Dedifferentiated amniotic fluid mesenchymal stem cell (primary cell): ENCODE measurements around the gene PRKCQ.

Experiments
- DNase-seq: peaks from one replicate; pipeline ENCODE4 v3.0.0-alpha.2; 2016; ENCODE audit errors: extremely low spot score

PRKCQ gene

DNA sequence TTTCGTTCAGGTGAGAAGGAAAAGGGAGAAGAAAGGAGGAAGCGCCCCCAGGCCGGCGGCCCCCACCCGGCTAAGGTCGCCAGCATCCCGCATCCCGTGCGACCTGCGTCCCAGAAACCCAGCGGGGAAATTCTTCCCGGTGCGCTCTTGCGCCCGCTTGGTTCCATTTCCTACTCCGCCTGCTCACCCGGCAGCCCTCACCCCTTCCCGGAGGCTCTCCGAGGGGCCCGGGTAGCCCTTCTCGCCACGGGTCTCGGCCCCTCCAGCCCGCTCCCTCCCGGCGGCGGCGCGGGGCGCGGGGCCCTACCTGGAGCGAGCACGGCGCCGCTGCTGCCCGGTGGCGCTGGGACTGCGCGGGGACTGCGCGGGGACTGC is at the start of gene PRKCQ:
TSS of gene PRKCQ (minus strand) at position 373 of the 375 bp plus-strand sequence. CDS start 65,141 bp downstream, outside the sequence.
- no peak for DNase-seq

DNA sequence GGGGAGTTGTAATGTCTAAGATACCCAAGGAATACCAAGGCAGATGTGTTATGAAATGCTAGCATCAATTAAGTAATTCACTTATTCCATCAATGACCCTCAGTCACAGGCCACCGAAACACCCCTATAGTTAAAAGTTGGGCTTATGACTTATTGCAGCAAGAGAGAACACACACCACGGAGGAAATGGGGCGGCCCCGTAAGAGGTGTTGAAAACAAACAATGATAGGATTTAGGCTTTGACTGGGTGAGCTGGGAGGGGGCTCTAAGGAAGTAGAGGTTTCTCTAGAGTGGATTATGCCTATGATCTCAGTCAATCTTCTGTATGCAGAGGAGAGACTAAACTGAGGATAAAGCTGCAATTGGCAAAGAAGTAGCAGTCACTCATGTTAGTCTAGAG is 45.4 kb upstream of the PRKCQ start:
- no peak for DNase-seq

DNA sequence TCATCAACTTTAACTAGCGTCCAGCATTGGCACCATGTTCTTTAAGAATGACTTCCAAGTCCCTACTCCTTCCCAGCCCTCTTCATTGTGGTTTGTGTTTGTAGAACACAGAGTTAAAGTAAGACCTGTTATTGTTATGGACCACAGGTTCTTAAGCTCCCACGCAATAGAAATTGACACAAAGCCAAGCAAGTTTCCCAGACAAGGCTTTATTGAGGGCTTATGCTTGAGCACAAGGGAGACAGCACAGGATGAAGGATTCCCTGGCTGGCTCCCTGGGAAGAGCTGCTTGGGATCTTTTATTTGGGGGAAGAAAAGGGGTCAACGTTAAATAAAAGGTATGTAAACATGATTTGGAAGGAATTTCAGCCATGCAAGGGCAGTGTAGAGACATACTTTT is 44.3 kb upstream of the PRKCQ start:
- no peak for DNase-seq

DNA sequence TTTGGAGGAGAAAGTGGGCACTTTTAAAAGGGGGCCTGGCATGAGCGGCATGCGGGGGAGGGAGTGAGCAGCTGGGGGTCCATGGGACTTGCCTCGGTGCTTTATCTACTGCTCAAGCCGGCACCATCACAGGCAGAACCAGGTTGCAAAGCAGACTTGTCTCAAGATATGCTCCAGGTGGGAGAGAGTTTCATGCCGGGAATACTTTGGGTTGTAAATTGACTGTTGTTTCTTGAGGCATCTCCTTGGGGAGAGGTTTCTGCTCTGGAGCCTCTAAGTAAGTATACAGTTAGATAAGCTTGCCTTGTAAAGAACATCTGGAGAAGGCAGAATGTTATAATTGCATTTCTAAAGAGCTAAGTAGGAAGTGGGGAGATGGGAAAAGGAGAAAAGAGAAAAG is 42.8 kb upstream of the PRKCQ start:
- no peak for DNase-seq

DNA sequence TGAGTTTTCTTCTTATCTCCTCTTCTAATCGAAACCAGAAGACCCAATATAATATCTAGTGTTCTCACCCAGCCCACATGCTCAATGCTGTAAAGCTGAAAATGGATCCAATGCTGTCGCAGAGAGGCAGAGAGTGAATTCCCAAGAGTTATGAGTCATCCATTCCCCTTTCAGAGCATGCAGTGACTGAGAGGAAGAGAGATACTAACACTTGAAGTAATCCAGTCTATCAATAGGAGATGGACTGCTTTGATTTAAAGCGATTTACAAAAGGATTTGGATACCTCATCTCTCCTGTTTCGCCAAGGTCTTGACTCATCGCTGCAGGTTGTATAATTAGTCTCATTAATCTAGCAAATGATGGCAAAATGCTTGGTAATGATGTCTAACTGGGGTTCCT is 41.5 kb upstream of the PRKCQ start:
- no peak for DNase-seq

DNA sequence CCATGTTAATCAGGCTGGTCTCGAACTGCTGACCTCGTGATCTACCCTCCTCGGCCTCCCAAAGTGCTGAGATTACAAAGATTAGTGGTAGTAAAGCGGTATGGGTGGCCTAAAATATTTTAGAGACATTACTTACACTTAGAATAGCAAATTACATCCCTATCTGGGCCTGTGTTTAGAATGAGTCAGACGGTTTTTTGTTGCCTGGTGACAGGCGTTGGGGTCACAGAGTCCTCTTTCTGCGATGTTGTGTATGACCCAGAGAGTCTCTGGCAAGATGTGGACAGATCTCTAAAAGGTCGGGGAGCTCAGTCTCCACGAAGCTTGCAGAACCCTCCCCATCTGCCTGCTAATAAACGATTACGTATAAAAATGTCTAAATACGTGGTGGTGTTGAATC is 39.6 kb upstream of the PRKCQ start:
- no peak for DNase-seq

DNA sequence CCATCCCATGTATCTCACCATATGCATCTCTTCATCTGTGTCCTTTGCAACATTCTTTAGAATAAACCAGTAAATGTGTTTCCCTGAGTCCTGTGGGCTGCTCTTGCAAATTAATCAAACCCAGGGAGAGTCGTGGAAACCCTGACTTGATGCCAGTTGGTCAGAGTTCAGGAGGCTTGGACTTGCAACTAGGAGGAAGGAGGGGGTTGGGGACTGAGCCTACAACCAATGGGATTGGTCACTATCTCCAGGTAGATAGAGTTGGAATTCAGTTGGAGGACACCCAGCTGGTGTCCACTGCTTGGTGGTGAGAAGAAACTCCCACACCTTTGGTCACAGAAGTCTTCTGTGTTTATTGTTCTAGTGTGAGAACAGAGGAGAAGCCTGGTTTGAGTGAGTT is 38.3 kb upstream of the PRKCQ start:
- DNase-seq, result no peak

DNA sequence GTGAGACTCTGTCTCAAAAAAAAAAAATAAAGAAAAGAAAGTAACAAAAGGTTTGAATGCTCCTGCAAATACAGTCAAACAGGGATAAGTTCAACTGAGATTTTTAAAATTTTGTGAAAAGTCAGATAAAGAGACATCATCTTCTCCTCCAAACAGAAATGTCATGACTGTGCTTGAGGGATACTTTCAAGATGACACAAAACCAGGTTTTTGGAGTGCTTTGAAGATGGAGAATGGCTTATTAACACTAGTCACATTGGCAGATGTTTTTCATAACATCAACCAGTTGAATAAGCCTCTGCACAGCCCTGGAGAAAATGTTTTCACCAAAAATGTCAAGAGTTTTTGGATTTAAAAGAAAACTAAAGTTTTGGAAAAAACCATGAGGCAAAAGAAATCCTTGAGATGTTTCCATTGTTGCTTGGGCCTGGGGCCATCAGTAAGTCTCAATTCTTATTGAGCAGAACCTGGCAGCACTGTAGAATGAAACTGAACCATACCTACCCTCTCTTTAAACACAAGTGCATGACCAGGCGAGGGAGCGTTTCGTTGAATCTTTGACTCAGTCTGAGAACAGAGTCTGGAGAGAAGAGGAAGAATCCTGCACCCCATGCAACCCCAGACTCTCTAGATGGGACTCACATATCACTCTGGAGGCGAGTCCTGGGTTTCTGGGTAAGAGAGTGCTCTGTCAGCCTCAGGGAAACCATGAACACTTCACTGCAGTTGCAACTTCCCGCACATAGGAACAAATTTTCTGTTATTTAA is 37.4 kb upstream of the PRKCQ start:
- no peak for DNase-seq

DNA sequence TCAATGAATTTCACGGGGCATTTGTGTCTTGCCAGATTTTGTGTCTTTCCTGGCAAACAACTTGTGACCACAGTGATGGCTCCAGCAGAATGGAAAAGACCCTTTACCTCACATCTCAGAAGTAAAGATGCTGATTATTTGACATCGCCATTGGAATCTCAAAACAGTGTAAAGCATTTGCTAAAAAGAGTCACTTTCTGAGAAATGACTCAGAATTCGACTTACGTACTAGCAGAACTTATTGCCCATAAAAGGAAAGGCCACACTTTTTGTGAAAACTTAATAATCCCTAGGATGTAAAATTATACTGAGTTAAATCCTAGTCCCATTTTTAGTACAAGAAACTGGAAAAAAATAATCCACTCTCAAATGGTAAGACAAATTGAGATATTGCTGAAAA is 35.9 kb upstream of the PRKCQ start:
- no peak for DNase-seq

DNA sequence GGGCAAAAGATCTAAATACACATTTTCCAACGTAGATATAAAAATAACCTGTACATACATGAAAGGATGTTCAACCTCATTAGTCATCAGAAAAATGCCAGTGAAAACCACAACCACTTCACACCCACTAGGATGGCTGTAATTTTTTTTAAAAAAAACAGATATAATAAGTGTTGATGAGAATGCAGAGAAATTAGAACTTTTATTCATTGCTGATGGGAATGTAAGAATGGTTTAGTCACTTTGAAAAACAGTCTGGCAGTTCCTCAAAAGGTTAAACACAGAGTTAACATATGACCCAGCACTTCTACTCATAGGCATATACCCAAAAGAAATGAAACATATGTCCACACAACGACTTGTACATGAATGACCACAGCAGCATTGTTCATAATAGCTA is 32.3 kb upstream of the PRKCQ start:
- no peak for DNase-seq

DNA sequence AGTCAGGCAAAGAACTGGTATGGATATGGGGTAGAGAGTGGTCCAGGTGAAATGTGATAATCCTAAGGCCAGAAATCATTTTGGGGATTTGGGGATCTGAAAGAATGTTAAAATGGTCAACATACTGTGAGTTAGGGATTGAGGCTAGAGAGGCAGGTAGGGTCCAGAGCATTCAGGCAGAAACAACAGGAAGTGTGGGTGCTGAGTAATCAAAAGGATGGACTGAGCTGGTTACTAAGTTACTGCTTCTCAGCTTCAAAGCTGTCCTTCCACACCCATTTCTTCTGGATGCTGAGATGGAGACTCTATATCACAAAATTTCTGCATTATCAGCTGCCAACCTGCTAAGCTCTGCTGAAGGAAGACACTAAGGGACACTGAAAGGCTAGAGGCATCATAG is 30.6 kb upstream of the PRKCQ start:
- no peak for DNase-seq

DNA sequence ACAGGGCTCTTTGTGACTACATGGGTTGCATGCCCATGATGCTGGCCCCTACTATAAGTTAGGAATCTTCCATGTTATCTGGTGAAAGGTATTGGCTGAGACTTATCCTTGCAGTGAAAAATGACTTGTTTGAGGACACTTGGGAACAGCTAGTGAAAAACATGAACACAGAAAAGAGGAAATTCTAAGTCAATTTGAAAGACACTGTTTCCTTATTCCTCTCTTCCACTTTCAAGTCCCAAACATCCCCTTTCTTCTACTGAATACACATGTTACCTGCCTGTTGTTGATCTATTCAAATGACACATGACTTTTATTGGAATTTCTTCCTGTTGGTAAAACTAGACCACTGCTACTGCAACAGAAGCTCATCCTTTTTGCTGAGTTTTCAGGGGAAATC is 29.5 kb upstream of the PRKCQ start:
- no peak for DNase-seq

DNA sequence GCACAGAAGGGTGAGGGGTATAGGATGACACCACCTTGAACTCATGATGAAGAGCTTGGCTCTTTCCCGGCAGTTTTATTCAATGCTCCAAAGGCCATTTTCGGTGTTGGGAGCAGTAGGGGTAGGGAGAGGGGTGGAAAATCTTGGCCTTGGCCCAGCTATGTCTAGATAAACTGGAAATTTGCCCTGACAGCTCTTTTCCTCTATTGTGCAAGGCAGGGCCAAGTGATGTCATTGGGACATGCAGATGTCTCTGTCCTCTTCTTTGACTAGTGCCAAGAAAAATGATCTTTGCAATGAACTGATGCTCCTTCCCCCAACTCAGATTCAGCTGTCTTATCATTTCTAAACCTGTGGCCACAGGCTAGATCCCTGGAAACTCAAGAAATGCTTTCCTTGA is 27.7 kb upstream of the PRKCQ start:
- no peak for DNase-seq

DNA sequence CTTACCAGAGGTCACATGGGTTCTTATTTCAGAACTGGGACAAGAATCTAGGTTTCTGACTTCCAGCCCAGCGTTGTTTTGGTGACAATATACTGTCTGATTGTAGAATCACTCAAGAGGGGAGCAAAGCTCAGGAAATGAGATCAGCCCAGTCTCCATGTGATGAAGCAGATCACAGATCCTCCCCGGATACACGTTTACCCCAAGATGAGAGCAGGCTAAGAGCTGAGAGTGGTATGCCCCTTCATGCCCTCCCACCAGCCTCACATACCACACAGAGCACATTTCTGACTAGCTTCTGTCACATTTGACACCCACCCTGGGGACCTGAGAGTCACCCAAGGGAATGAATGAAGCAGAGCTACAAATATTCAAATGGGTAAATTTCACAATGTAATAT is 27.1 kb upstream of the PRKCQ start:
- DNase-seq, result no peak

DNA sequence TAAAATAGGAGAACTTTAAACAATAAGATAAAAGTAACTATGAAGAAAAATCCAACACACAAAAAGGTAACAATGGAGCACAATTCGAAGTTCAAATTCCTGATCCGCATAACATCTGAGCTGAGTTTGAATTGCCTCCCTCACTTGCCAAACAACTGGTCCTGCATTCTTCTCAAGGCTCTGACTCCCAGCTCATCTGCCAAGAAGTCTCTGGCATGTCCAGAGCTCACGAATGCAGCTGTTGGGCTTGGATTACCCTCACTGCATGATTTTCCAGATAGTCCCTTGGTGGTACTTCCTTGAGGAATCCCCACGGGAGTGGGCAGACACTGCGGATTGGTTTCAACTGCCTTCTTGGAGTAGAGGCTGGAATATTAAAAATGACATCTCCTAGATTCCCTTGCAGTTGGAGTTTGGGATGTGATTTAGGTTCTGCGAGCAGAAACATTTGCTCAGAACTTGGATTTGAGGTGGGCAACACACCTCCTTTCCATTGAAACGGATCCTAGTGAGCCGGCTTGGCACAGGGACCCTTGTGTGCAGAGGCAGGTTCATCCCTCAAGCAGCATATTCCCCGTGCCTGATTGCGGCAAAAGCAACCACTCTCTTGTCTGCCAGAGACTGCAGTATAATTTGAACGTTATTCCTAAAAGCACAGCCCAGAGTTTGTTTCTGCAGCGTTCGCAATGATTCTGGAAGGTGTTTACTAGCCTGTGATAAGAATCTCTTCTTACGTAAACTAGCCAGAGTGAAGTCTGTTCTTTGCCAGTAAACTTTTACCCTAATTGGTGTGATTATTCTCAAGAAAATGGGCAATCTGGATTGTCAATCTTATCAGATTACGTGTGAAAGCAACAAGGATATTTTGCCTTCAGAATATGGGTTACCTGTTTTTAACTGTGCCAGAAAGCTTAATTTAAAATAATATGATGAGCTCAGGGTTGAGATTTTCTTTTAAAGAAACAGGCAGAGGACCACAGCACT is 23.4 kb upstream of the PRKCQ start:
- no peak for DNase-seq

DNA sequence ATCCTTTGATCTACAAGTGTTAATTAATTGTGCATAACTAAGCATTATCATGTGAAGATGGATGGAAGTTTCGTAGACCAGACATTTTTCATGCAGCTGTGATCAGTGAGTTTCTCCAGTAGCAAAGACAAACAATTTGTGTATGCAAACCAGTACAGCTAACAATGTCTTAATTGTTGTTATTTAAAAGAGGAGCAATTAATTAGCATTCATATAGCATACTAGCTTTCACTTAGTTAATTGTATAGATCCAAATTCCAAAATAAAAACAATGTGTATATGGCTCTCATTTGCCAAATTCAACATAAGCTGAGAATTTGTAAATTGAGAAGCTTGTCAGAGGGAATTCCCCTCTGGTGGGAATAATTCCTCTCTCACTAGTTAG is 22.6 kb upstream of the PRKCQ start:
- no peak for DNase-seq

DNA sequence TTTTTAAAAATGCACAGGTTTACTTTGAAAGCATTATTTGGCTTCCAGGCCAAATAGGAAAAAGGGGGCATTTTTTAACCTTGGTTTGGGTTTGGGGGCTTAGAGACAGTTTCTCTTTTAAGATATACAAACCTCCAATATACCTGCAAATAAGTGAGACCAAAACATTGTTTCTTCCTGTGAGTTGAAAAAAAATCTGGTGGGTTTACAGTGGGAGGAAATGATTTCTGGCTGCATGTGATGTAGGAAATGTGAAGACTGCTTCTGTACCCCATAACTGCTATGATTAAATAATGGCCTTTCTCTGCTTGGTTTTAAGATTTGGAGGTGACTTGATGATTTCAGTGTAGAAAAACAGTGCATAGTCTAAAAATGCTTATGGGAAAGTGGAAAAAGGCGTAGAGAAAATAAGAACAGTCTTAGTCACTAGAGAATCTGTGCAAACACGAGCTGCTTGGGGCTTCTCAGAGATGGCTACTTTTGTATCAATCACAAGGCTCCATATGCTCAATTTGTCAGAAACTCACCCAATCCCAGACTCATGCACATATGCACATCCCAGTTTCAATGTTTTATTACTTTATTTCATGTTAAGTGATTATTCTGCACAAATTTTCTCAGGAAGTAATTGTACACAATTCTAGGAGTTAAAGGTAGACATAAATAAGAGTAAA is 22.1 kb upstream of the PRKCQ start:
- DNase-seq, result no peak

DNA sequence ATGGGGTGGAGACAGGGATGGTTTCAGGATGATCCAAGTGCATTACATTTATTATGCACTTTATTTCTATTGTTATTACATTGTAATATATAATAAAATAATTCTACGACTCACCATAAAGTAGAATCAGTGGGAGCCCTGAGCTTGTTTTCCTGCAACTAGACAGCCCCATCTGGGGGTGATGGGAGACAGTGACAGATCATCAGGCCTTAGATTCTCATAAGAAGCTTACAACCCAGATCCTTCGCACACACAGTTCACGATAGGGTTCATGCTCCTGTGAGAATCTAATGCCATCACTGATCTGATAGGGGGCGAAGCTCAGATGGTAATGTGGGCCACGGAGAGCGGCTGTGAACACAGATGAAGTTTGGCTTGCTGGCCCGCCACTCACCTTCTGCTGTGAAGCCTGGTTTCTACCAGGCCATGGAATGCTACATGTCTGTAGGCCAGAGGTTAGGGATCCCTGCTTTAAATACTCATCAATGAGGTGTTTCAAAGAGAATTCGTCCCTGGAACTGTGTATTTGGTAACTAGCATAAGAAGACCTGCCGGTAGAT is 21.2 kb upstream of the PRKCQ start:
- no peak for DNase-seq

DNA sequence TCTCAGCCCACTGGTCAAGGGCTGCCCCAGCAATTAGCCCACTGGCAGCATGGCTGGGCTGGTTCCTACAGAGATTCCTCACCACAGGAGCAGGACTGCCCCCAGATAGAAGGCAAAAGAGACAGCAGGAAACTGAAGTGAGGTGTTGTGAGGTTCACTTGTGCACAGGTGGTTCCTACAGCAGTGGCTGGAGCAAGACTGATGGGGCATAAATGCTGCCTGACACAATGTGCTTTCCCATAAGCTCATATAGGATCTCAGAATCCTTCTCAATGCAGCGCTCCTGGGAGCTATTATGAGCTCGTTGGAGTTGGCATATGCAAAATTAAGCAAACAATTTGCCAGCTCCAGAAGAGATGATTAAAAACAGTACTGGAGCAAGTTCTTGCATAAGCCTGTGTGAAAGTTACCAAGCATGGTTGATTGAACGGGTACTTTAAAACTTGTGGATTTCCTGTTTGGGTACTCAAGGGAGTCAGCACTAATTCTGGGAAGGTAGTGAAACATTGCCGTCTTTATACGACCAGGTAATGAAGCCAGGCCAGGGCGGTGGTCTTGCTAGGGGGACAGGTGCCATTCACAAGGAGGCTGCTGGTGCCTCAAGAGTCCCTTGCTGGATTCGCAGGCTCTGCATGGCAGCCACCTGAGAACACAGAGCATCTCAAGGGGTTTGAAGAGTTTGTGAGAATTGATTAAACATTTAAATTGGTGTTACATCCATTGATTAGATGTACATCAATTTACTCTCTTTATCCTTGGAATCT is 20.3 kb upstream of the PRKCQ start:
- no peak for DNase-seq

DNA sequence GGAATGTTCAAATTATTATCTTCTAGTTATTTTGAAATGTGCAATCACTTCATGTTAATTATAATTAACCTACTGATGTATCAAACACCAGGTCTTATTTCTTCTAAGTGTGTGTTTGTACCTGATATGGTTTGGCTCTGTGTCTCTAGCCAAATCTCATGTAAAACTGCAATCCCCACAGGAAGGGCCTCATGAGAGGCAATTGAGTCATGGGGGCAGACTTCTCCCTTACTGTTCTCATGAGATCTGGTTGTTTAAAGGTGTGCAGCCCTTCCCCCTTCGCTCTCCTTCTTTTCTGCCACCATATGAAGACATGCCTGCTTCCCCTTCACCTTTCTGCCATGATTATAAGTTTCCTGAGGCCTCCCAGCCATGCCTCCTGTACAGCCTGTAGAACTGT is 18.6 kb upstream of the PRKCQ start:
- no peak for DNase-seq

DNA sequence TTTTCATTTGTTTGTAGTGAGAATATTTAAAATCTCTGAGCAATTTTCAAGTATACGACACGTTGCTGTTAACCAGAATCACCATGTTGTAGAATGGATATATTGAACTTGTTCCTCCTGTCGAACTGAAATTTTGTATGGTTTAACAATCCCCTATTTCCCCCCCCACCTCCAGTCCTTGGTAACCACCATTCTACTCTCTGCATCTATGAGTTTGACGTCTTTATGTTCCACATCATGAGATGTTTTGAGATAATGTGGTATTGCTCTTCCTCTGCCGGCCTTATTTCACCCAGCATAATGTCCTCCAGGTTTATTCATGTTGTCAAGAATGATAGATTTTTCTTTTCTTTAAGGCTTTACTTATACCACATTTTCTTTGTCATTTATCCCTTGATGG is 17.4 kb upstream of the PRKCQ start:
- no peak for DNase-seq

DNA sequence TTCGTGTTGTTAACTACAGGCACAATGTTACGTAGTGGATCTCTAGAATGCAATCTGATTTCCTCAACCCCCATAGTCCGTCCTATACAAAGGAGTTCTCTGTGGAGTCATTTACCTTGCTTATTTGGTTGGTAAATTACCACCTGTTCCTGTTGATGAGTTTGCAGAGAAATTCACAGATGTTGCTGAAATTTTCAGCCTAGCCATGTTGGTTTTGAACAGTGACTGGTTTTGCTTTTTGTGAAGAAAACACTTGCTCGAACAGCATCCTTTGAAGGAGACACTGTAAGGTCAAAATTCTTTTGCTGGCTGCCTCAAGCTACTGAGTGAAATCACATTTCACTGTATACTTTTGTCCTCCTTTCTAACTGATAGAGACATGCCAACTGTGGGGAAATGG is 15.4 kb upstream of the PRKCQ start:
- DNase-seq, result no peak
